DMS79 (cell line): ENCODE results near the gene TNFRSF1A.
A peak's percentile ranks its signal among the peaks of the same experiment; 100 is the strongest.

Experiments used
- DNase-seq: peaks from one replicate; lab custom pipeline; 2025; lab: John Stamatoyannopoulos, UW

The TNFRSF1A gene

DNA sequence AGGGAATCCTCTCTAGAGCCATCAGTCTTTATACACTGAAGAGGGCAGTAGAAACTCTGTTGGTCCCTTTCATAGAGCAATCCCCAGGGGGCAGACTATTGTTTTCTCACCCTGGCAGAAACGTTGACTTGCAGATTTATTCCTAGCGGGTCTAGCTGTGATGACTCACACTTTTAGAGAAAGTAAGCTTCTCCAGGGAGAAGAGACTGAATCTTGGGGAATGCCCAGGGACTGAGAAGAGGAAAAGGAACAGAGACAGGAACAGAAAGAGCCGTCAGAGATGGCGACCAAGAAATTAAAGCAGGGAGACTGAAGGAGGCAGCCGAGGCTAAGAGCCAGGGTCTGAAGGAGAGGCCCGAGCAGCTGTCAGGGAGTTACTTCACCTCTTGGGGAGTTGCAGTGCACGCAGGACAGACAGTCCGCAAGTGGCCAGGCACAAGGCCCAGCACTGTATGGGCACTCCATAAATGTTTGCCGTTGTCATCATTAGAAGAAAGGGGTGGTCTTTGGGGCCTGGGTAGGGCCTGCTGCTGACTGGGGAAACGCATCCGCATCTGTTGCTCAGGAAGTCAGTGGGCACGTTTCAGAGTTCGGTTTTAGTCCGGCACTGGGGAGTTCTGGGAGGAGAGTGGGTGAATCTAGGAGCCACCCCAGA lies 18.4 kb downstream of the TNFRSF1A start:
- DNase-seq: peak; percentile 14

DNA sequence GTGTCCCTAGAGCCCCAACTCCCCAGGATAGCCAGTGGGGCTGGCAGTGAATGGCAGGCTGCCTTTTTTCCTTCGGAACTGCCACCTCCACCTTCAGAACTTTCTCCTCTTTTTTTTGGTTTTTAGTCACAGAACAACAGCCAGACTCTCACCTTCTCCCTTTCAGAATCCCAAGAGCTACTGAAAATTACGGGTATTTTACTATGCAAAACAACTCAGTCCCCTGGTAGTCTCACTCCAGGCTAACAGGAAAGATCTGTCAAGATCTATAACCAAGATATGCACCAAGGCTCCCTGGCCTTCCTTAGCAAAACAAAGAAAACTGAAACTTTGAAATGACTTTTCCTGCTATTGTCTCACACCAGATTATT lies 18.9 kb downstream of the TNFRSF1A start:
- no peak for DNase-seq

DNA sequence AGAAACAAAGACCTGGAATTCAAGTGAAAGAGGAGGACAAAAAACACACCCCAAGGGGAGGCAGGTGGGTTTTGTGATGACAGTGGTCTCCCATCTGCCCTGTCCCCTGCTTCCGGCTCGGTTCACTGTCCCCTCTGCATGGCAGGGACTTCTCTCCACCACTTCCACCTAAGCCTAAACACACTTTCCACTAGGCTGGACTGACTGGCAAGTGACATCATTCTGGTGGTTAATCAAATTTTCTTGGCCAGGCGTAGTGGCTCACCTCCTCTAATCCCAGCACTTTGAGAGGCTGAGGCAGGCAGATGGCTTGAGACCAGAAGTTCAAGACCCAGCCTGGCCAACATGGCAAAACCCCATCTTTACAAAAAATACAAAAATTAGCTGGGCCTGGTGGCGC lies 19.5 kb downstream of the TNFRSF1A start:
- DNase-seq: no peak

DNA sequence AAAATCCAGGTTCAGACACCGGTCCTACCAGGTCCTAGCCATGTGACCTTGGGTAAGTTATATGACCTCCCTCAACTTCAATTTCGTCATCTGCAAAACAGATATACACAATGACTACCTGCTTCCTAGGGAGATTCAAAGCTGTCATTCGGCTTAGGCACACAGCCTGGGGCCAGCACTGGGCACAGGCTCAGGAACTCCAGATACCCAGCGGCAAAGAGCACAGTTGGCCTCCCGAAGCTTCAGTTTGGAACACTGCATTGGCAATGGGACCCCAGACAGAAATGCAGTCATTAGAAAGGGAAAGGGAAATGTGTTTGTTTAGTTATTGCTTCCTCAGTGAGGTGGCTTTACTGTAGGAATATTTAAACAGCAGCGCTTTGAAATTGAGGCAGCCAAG lies 20.0 kb downstream of the TNFRSF1A start:
- no peak for DNase-seq

DNA sequence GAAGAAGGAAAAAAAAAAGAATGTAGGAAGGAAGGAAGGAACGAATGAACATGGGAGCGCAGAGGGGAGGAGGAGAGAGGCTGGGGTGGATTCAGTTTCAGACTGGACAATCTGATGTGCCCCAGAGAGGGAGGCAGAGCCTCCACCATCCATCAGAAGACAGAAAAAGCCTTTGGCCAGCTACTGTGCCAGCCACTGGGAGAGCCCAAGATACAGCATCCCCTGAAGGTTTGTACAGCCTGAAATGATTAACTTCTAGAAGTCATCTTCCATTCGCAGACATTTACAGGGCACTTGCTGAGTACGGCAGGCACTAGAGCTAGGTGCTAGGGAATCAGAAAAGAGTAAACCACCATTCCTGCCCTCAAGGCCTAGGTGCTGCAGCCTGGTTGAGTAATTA lies 22.4 kb downstream of the TNFRSF1A start:
- no peak for DNase-seq

DNA sequence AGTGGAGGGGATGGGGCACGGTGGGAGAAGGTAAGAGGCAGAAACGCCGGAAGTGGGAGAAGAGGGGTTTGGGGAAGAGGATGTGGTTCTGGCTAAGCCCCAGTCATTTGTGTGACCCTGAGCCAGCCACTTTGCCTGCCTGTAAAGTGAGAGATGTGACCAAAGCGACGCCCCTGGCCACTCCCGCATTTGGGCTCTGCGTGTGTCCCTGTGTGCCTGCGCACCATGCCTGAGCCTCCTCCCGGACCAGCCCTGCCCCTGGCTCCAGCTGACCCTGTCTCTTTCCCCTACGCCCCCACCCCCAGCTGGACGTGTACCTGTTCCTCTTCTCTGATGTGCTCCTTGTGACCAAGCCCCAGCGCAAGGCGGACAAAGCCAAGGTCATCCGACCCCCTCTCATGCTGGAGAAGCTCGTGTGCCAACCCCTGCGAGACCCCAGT lies 23.4 kb downstream of the TNFRSF1A start:
- no peak for DNase-seq

DNA sequence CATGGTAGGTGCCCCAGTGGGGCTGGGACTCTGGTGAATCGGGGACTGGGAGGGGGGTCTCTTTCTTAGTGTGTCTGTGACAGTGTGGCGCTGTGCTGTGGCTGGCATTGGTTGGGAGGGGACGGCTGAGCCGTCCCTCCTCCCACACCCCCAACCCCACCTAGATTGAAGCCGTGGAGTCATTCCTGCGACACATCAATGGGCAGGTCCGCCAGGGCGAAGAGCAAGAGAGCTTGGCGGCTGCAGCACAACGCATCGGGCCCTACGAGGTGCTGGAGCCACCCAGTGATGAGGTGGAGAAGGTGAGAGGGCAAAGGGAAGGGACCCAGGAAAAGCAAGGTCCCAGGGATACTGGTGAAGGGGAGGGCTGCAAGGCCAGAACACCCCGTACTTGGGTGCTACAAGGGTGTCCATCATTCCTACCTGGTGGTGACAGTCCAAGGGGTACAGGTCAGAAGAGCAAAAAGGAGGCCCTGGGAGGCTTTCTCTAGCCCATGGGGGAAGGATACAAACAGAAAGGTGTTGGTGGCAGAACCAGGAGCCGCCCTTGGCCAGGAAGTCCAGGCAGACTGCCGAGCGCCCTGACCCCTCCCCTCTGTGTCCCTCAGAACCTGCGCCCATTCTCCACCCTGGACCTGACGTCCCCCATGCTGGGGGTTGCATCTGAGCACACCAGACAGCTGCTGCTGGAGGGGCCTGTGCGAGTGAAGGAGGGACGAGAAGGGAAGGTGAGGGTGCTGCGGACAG lies 24.0 kb downstream of the TNFRSF1A start:
- DNase-seq: no peak

DNA sequence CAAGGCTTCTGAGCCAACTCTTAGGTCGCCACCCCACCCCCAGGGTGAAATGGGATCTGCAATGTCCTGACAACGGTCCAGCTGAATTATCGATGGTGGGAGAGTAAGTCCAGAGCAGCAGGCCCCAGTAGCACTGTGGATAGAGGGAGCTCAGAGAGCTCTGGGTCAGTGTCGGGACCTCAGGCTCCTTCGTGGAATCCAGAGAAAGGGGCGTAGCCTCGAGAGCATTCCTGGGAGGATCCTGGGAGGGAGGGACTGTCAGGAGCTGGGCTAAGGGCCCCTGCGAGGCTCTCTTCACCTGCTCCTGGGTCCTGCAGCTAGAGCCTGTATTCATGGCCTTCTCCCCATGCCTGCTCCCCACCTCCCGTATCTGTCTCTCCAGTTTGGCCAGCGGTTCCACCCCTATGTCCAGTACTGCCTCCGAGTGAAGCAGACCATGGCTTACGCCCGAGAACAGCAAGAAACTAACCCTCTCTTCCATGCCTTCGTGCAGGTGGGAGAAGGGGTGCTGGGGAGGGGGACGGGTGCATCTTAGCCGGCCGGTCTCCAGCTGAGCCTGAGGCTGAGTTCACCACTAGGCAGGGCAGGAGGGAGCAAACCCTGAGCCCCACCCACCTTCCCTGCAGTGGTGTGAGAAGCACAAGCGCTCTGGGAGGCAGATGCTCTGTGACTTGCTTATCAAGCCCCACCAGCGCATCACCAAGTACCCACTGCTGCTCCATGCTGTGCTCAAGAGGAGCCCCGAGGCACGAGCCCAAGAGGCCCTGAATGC lies 24.8 kb downstream of the TNFRSF1A start:
- no peak for DNase-seq

DNA sequence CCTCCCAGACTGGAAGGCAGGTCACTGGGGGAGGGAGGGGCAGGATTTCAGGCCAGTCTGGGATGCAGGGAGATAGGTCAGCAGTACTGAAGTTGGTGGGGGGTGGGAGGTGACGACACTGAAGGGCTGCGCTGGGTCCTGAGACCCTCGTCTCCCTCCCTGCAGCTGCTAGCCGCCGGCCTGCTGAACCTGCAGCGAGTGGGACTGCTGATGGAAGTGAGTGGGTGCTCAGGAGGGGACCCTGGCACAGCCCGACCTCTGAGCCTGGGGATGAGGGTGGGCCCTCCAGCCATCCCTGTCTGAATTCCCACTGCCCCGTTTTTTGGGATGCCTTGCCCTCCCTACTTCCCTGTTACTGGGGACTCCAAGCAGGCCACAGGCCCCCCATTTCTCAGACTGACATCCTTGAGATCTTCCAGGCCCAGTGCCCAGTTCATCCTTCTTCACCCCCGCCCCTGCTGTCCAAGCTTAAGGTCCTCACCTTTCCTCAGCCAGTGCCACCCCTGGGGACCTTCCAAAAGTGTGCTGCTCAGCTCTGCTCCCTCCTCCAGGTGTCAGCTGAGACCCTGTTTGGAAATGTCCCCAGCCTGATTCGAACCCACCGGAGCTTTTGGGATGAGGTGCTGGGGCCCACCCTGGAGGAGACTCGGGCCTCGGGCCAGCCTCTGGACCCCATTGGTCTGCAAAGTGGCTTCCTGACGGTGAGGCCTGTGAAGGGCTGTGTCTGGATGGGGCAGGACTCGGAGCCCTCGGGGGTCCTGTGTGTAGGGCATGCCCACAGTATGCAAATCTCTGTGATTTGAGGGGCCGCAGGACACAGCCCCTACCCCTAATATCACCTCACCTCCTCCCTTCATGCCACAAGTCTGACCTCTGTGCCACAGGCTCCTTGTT lies 25.9 kb downstream of the TNFRSF1A start:
- DNase-seq: no peak

DNA sequence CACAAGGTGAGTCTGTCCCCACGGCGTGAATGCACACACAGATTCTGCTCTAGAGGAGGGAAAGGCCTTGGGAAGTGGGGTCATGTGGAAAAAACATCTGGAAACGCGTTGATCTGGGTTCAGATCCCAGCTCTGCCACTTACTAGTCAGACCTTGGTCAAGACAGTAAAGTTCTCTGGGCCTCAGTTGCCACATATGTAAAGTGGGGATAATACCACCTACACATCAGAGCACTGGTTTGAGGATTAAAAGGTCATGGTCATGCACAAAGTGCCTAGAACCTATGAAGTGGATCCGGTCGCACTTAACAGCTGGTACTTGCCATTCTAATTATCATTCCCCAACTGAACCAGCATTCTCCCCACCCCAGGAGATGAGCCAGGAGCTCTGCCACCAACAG lies 26.7 kb downstream of the TNFRSF1A start:
- DNase-seq: no peak

DNA sequence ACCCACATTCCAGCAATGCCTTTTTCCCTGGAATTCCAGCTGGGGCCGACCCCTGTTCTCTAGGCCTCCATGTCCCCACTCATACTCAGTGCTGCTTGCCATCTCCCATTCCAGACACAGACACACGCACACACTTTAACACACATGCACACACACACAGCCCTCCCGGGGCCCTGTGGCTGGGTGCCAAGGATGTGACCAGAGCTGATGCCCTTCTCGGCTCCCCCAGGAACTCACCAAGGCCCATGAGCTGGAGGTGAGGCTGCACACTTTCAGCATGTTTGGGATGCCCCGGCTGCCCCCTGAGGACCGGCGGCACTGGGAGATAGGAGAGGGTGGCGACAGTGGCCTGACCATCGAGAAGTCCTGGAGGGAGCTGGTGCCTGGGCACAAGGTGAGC lies 27.1 kb downstream of the TNFRSF1A start:
- DNase-seq: no peak

DNA sequence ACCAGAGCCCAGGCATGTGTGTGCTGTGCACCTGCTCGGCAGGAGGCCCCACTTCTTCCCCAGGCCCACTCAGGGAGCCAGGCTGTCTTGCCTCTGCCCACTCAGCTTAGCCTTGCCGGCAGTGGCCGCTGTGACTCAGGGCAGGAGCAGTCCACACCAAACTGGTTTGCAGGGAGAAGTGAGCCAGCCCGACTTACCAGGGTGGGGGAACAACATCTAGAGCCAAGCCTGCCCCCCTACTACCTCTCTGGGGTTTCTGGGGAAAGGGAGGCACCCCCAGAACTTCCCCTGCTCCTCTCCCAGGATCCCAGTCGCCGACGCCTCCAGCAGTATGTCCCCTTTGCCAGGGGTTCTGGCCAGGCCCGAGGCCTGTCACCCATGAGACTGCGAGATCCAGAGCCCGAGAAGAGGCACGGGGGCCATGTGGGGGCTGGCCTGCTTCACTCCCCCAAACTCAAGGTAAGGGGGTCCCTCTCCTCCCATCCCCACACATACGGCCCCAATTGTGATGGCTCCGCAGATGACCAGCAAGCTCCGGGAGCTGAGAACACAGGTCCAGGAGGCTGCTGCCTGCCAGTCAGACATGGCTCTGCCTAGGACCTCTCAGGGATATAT lies 28.4 kb downstream of the TNFRSF1A start:
- no peak for DNase-seq

DNA sequence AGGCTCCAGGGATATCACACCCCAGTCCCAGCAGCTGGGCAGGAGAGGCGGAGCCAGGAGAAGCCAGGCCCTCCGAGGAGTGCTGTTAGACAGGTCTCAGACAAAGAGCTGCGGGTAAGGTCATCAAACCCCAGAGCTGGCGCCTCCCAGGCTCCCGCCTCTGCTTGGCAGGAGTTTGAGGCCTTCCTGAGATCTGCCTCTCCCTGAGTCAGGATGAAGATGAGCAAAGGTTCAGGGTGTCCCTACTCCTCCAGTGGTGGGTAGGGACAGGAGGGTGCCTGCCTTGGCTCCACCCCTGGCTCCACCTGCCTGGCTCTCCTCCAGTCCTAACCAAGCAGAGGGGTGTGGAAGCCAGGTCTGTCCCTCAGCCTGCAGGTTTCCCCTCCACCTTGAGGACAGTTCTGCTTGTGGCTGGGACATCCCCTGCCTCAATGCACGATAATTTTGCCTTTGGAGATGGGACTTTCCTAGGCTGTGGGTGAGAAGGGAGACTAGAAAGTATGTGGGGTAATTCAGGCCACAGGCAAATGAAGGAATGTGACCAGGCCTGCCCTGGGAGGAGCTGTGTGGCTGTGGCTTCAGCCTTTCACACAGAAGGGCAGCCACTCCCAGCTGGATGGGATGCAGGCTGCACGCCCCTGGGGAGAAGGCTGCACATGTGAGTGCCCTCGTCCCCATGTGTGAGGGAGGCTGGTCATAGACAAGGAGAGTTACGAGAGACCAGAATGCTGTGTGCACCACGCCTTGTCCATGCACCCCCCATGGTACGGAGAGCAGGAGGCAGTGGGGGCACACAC lies 29.1 kb downstream of the TNFRSF1A start:
- DNase-seq: no peak

DNA sequence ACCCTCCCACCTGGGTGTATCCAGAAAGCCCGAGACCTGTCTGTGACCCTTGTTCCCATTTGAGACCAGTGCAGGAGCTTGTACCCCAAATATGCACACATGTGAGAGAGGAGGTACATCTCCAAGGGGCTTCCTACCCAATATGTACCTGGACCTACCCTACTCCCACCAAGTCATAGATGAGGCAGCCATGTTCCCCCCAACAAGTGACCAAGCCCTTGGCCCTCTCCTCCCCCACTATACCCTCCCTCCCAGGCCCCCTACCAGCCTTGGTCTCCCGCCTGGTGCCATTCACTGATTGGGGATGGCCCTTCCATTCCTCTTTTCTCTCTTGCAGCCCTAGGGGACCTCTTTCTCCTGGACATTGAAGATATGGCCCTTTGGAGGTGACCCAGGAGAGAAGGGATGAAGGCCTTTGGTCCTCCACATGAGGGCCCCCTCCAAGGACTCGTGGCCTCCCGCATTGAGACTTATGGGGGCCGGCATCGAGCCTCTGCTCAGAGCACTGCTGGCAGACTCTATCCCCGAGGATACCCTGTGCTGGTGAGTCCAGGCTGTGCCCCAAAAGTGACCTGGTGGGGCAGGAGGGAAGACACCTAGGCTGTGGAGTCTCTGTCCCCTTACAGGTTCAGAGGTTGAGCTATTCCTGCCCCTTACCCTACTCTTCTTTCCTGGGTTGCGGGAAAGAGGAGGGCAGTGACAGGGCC lies 29.9 kb downstream of the TNFRSF1A start:
- no peak for DNase-seq

DNA sequence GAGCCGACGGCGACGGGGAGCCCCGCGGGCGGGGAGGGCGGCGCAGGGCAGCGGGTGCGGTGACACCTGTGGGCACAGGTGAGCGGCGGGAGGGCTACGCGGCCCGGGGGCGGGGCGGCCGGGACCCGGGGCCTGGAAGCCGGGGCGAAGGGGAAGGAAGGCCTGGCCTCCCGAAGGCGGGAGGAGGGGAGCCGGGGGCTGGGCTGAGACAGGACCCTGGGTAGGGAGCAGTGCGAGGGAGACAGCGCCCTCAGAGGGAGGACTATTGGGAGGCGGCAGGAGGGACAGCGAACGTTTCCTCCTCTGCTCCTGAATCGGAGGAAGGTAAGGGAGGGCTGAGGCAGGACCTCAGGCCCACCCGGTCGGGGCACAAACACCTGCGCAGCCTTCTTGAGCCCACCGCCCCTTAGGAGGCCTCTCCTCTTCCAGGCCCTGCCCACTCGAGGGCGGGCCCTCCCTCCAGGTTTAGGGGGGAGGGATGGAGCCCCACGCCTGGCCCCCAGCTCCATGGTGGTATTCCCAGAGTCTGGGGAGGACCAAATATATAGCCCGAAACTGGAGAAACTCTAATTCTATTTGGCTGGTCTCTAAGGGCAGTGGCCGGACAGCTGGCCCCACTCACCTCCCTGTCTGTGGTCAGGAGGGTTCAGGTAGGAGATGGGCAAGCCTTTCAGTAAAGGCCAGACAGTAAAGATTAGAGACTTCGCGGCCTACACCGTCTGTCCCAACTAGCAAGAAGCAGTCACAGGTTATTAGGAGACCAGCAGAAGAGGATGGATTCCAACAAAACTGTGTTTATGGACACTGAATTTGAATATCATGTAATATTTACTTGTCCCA lies 30.9 kb downstream of the TNFRSF1A start:
- DNase-seq: no peak

DNA sequence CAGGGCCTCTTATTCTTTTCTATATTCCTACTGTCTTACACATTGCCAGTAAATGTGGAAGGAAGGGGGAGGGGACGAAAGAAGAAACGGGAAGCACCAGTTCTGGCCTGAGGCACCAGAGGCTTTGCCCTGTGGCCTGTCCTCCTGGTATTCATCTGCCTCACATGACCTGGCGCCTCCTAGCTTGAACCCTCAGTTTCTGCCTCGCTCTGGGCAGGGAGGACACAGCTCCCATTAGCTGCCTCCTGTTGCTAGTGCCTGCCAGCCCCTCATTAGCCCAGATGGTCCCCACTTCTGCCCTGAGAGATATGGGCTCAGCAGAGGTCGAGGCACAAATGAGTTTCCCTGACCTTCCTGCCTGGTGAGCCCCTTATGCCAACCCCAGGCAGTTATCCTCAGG lies 34.3 kb downstream of the TNFRSF1A start:
- DNase-seq: no peak

DNA sequence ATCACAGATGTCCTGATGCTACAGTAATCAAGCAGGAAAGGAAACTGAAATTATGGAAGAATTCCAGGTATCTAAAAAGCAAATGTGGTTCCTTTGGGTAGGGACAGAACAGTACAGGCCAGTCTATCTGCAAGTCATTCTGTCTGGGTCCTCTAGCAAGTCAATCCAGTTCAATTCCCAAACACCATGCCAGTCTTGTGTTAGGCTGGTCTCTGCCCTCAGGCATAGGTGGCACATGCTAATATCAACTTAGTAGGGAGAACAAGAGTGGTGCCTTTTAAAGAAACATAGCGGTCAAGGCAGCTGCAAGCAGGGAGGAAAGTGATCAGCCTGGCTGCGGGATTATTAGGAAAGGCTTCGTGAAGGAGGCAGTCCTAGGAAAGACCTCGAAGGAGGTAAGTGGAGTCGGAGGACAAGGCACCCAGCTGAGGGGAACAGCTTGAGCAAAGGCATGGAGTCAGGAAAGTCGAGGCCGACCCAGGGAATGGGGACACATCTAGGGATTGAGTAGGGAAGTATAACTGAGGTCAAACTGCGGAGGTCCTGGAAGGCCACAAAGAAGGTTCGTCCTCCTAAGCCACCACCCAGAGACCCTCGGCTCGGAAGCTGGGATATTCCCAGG lies 35.2 kb downstream of the TNFRSF1A start:
- no peak for DNase-seq

DNA sequence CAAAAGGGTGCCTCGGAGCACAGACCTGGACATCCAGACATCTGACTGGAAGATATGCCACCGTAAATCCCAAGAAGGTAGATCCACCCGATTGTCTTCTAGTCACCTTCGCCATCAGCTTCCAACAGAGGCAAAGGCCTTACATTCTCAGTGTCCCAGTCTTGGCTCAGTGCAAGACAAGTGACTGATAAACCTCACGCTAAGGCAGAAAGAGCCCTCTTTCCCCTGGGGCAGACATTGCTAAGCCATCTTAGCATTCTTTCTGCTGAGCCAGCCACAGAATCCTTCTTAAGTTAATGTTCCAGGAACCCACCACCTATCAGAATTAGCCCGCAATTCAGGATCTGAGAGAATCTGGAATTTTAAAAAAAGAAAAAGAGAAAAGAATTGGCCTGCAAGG lies 35.7 kb downstream of the TNFRSF1A start:
- no peak for DNase-seq

DNA sequence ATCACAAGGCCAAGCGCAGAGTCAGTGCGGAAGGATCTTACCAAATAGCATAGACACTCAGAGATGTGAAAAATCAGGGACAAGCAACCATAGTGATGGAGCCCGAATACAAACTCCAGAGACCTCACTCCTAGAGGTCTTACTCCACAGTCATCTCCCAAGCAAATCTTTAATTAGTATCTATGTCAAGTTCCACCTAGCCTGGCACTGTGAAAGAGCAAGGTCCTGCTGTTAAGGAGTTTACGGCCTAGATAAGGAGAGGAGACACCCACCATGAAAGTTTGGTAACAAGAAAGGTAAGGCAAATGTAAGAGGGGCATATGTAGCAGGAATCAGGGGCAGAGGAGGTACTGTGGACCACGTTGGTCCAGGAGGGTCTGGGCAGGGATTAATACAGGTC lies 38.8 kb downstream of the TNFRSF1A start:
- no peak for DNase-seq
